Measurements from ENCODE around the gene TBX4.
A peak's percentile ranks its signal among the peaks of the same experiment; 100 is the strongest.

Gene TBX4

DNA sequence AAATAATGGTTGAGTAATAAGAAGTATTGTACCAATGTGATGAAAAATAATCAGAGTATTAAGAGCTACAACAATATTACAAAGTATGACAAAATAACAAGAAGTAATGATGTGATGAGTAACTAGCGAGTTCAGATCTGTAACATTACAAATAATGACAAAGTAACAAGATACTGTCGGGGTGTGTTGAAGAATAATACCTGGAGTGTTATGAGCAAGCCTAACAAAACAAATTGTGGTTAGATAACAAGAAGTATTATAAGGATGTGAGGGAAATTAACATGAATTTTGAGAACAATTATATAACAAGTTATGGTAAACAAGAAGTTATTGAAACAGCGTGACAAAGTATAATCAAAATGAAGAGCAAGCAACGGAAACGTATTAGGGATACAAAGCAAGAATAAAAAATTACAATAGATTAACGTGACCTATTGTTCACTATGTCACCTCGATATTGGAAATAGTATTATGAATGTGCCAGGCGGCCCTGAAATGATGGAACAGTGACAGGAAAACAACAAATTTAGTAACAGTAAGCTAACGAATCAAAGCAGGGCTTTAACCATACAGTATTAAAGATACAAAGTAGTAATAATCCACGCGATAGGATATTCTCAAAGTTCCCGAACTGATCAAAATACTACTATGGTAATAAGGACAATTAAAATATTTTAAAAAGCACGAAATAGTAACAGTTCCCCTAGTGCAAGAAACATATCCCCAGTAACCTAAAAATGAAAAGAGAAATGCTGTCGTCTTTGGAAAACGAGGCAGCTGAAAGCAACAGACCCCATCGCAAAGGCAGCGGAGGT lies 1.6 kb downstream of the TBX4 start:
- Mint-ChIP-seq H3K9me3 (peaks cover 4% of the 10 kb centered on the region), H3K4me1 (peaks cover 40% of the 10 kb centered on the region), H3K27me3 (peaks cover 92% of the 10 kb centered on the region), H3K27ac (no peak overlapping the region), H3K4me3 (peak overlapping the region; percentile 45), H3K36me3 (peaks cover 5% of the 10 kb centered on the region)
- ATAC-seq = no peak

DNA sequence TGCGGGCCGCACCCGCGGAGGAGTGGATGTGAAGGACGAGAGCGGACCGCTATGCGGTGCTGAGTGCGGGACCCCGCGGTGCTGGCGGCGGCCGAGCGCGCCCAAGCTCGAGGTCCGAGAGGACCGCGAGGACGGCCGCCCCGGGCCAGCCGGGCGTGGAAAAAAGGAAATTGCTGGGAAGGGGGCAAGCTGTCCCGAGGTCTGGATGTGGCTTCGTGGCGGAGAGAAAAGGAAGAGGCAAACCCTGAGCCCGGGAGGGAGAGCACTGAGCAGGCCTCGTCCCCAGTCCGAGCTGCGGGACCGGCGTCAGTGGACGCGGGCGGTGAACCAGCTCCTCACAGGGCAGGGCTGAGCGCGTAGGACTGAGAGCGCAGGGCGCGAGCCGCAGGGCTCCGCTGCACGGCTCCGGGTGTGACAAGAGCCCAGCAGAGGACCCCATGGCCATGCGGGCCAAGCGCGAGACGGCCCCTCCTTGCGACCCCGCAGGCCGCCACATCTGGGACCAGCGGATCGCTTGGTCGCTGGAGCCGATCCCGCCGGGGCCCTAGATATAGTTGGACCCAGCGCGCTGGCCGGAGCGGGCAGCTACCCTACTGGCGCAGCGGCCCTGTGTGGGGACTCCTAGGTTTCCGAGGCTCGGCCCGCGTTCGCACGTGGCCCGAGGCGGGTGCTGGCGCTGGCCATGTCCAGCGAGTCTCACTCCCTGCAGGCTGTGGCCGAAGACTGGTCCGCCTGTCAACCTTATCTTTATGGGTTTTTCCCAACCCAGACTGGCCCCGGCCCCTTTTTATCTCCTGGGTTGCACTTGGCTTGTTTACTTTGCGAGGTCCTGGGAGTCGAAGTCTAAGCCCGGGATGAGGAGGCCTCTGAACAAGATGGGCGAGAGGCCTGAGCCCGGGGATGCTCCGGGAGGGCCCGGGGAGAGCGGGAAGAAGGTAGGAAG lies 2.4 kb downstream of the TBX4 start:
- no peak for ATAC-seq
- Mint-ChIP-seq H3K36me3 (peaks cover 5% of the 10 kb centered on the region), H3K9me3 (peaks cover 4% of the 10 kb centered on the region), H3K27me3 (peaks cover 94% of the 10 kb centered on the region), H3K4me1 (peaks cover 40% of the 10 kb centered on the region), H3K4me3 (peak overlapping the region; percentile 45), H3K27ac (no peak overlapping the region)

DNA sequence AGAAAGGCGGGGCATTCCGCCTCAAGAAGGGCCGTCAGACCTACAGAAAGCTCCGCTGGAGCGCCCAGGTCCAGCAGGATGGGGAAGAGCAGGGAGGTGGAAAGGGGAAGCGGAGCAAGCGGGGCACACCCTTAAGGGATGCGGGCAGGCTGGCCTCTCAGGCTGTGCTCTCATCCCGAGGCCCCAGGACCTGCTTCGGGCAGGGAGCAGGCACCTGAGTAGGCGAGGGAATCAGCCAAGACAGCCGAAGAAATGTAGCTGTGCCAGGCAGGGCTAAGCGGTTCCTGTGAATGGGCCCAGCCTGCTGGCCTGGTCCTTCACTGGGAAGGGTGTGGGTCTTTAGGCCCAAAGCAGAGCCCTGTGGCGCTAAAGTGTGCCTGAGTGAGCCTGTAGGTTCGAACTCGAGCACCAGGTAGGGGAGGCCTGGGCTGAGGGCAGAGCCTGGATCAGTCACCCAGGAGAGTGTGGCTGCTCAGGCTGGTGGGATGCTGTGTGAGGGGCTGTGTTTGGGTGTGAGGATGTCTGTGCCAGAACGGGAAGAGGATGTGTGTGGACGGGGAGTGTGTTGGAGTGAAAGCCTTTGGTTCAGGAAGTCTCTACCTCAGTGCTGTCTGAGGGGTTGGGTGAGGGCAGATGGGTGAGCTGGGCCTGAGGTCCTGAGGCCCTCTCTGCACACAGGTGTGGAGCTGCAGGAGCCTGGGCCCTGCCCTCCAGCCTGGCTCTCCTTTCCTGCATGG lies 3.3 kb downstream of the TBX4 start:
- H3K4me3 Mint-ChIP-seq = peak overlapping the region; percentile 12
- peaks cover 94% of the 10 kb centered on the region for H3K27me3 Mint-ChIP-seq
- peaks cover 5% of the 10 kb centered on the region for H3K36me3 Mint-ChIP-seq
- H3K4me1 Mint-ChIP-seq = peaks cover 41% of the 10 kb centered on the region
- no peak overlapping the region for H3K27ac Mint-ChIP-seq
- H3K9me3 Mint-ChIP-seq = peaks cover 4% of the 10 kb centered on the region
- ATAC-seq = no peak

DNA sequence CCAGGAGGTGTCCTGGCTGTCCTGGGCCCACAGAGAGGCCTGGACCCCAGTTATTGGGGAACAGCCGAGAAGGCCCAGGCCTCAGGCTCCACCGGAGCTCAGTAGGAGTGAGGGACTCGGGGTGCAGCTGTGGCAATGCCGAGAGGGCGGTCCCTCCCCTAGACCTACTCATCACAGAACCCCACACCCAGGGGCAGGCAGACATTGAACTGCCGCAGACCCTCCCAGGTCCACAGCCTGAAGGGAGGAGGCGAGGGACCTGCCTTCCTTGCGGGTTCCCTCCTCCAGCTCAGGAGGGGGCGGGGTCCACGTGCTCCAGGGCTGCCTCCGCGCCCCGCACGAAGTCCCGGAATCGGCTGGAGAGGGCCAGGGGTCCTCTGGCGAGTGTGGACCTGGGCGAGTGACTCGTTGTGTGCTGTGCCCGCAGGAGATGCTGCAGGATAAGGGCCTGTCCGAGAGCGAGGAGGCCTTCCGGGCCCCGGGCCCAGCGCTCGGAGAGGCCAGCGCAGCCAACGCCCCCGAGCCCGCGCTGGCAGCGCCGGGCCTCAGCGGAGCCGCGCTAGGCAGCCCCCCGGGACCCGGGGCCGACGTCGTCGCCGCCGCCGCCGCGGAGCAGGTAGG lies 3.9 kb downstream of the TBX4 start:
- Mint-ChIP-seq H3K4me1 (peaks cover 48% of the 10 kb centered on the region), H3K27ac (no peak overlapping the region), H3K36me3 (peaks cover 5% of the 10 kb centered on the region), H3K9me3 (peaks cover 4% of the 10 kb centered on the region), H3K4me3 (no peak overlapping the region), H3K27me3 (peaks cover 94% of the 10 kb centered on the region)
- ATAC-seq = no peak

DNA sequence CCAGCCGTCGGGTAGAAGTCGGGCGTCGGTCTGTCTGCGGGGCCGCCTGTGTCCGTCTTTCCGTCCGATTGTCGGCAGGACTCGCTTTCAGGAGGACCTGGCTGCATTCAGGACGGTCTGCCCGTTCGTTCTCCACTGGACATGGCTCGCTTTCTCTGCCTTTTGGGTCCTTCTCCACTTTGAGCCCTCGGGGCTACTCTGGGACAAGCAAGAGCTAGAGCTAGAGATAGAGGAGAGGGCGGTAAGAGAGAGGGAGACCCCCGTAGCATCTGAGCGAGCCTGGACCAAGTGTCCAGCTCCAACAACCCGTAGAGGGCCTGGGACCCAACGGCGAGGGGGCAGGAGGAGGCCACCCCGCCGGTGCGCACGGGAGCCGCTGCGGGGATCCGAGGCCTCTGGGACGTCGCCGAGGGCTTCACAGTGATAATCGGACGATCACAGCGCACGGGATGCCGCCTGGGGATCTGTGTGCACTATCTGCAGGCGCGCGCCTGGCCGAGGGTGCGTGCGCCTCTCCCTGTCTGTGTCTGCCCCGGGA lies 4.5 kb downstream of the TBX4 start:
- Mint-ChIP-seq H3K4me1 (peaks cover 54% of the 10 kb centered on the region), H3K27me3 (peaks cover 94% of the 10 kb centered on the region), H3K4me3 (peak overlapping the region; percentile 36), H3K27ac (no peak overlapping the region), H3K9me3 (peaks cover 4% of the 10 kb centered on the region), H3K36me3 (peaks cover 5% of the 10 kb centered on the region)
- ATAC-seq = no peak

DNA sequence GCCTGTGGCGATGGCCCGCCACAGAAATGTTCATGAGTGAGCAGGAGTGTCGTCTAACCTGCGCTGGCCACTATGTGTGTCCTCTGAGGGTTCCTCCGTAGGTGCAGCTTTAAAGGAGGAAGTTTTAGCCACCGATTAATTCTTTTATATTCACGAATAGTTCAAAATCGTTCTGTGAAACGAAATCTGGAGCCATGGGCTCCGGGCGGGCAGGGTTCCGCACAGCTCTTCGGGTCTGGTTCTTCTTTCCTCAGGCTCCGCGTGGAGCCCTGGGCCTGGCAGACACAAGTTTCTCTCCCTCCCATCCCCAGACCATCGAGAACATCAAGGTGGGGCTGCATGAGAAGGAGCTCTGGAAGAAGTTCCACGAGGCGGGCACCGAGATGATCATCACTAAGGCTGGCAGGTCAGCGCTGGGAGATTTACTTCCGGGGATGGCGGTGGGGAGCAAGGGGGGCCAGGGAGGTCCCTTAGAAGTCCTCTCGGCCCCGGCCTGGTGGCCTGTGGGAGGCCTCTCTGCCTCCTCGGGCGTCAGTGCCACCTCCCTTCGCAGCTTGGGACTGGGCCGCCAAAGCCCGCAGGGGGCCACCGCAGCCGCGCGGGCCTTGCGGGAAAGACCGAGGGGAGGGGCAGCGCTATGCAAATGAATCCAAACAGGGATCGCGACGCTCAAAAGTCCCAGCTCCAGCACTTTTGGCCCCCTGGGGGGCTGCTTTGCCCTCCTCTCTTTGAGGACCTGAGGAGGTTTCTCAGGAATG lies 5.2 kb downstream of the TBX4 start:
- H3K27ac Mint-ChIP-seq = no peak overlapping the region
- H3K27me3 Mint-ChIP-seq = peaks cover 94% of the 10 kb centered on the region
- ATAC-seq = no peak
- peak overlapping the region; percentile 36 for H3K4me3 Mint-ChIP-seq
- H3K36me3 Mint-ChIP-seq = peaks cover 5% of the 10 kb centered on the region
- peaks cover 60% of the 10 kb centered on the region for H3K4me1 Mint-ChIP-seq
- peaks cover 4% of the 10 kb centered on the region for H3K9me3 Mint-ChIP-seq

DNA sequence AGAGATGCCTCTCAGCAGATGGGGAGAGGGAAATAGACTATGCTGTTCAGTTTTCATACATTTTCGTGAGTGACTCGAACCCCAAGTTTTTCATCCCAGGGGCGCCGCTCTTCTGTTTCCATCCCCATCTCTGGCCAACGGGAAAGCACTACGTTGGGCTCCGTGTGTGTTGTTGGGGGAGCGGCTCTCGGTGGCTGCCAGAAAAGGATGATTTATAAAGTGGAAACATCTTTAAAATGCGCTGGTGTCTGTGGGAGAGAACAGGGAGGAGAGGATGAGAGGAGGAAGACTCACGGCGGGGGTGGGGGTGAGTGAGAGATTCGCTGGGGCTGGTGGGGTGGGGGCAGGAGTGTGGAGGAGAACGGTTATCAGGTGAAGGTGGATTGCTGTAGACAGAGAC lies 5.8 kb downstream of the TBX4 start:
- Mint-ChIP-seq H3K27ac (no peak overlapping the region), H3K4me1 (peaks cover 58% of the 10 kb centered on the region), H3K27me3 (peaks cover 94% of the 10 kb centered on the region), H3K4me3 (no peak overlapping the region), H3K9me3 (peaks cover 4% of the 10 kb centered on the region), H3K36me3 (peaks cover 5% of the 10 kb centered on the region)
- no peak for ATAC-seq

DNA sequence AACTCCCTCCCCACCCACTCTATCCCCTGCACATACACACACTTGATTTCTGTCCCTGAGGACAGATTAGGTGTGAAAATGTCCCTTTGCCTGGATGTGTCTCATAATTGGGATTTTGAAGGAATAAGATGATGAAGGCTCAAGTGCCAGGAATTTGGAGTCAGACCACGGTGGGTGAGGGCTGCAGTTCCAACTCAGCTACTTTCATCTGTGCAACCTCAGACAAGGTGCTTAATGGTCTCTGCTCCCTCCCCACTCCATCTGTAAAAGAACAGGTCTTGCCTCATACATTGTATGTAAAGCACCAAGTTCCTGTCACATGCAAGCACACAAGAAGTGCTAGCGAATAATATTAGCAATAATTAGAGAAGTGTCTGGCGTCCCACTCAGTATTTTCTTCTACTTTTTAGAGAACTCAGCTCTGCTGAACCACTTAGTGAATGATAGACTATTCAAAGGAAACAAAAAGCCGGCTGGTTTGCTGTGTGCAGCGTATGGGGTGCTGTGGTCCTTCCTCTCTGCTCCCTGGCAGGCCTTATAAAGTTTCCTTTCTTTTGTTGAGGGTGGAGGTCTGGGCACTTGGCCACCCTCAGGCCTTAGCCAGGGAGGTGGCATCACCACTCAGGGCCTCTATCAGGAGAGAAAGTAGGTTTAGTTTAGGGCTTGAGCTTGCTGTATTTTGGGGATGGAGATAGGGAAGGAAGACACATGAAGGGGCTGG lies 6.4 kb downstream of the TBX4 start:
- Mint-ChIP-seq H3K9me3 (peaks cover 2% of the 10 kb centered on the region), H3K27me3 (peaks cover 94% of the 10 kb centered on the region), H3K4me3 (no peak overlapping the region), H3K4me1 (peaks cover 56% of the 10 kb centered on the region), H3K36me3 (peaks cover 5% of the 10 kb centered on the region), H3K27ac (no peak overlapping the region)
- ATAC-seq = no peak

DNA sequence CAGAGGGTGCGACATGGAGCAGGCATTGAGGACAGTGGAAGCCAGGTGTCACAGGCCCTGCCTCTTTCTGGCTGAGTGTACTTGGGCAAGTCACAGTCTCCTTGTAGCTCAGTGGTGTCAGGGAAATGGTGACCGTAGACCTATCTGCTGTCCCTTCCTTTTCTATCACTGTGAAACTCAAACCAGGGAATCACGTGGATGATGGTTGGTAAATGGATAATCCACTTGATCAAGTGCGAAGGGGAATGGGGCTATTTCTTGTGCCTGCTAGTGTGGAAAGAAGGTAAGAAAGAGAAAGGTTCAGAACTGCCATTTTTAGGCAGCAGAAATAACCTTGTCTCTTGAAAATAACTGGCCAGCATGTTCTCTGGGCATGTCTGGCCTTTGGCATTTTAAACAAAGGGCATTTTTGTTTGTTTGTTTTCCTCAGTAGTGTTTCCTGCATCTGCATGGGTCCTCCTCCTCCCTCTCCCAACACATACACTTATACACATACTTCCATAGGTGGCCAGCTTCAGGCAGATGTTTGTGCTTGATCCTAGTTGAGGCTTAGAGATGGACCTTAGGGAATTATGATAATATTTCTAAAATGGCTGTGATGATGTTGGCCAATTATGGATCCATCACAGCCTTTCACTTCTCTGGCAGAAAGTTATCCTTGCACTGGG lies 7.1 kb downstream of the TBX4 start:
- H3K36me3 Mint-ChIP-seq = peaks cover 1% of the 10 kb centered on the region
- H3K9me3 Mint-ChIP-seq = no peaks in the 10 kb centered on the region
- no peak overlapping the region for H3K4me3 Mint-ChIP-seq
- H3K4me1 Mint-ChIP-seq = peaks cover 49% of the 10 kb centered on the region
- H3K27me3 Mint-ChIP-seq = peaks cover 92% of the 10 kb centered on the region
- no peak overlapping the region for H3K27ac Mint-ChIP-seq
- ATAC-seq = no peak

DNA sequence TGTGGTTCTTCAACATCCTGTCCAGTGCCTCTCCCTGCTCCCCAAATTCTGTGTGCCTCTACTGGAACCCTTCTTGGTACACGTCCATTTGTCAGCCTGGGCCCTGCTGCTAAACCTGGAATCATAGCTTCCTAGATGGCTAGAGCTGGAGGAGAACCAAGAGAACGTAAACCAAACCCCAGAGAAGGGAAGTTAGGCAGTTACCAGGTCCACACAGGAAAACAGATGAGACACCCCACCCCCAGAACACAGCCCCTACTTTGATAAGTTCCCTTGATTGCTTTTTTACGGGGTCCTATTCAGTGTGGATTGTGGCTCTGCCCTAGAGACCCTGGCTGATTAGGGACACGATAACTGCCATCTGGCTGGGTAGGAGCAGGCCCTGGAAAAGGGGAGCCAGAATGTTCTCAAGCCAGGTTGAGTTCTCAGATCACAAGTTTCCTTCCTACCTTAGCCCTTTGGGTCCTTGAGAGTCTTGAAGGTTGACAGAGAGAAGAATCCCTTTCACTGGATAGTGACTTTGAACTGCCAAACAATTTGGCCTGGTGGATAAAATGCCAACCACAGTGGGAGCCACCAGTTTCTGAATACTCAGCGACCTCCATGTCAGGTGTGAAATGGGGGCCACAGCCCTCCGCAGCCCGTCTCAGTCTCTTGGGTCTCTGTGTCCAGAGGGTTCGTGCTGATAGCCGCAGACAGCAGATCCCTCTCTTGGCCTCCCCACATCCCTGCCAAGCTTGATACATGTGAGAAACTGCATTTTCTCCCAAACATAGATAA lies 7.9 kb downstream of the TBX4 start:
- Mint-ChIP-seq H3K27ac (no peak overlapping the region), H3K27me3 (peaks cover 92% of the 10 kb centered on the region), H3K36me3 (no peaks in the 10 kb centered on the region), H3K9me3 (no peaks in the 10 kb centered on the region), H3K4me1 (peaks cover 47% of the 10 kb centered on the region), H3K4me3 (no peak overlapping the region)
- ATAC-seq = no peak

DNA sequence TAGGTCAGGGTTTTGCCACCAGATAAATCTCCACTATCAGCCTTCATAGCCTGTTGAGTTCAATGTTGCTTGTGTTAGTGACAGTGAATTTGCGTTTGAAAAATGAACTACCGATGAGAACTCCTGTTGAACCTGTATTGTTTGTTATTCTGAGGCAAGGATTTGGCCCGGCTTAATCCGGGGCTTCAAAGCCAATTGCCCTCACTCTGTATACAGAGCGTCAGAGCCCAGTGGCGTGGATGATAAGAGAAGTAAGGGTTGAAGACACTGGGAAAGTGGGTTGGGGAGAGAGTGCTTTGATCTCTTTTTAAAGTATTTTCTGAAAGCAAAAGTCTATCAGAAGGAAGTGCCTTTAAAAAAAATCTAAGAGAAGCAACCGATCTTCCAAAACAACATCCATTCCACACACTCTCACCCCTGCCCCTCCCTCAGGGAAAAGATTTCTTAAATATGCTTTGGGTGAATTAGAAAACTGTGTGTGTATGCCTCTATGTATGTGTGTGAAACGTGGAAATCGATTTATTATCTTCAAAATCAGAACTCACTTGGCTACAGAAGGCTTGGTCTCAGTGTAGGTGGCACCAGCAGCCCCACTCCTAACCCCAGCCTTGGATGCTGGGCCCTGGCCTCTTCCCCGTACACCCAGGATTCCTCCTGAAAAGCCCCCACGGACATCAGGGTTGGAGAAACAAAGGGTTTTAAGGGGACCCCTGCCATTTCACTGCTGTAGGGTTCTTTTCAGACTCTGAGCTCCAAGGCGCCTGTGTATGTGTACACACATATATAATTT lies 8.8 kb downstream of the TBX4 start:
- H3K36me3 Mint-ChIP-seq = no peaks in the 10 kb centered on the region
- H3K27ac Mint-ChIP-seq = no peak overlapping the region
- no peak for ATAC-seq
- H3K9me3 Mint-ChIP-seq = no peaks in the 10 kb centered on the region
- no peak overlapping the region for H3K4me3 Mint-ChIP-seq
- H3K27me3 Mint-ChIP-seq = peaks cover 92% of the 10 kb centered on the region
- peaks cover 39% of the 10 kb centered on the region for H3K4me1 Mint-ChIP-seq

DNA sequence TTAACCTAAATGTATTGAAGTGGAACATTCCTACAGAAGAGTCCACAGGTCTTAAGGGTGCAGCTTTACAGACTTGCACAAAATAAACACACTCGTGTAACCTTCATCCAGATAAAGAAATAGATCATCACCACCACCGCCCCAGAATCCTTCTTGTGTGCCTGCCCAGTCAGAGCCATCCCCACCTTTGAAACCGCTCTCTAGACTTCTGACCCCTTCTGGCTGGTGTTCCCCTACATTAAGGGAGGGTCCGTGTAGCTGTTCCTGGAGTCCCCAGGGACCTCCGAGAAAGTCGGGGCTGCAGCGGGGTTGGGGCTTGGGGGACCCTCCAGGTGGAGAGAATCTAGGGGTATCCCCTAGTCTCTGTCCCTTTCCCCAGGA lies 9.4 kb downstream of the TBX4 start:
- H3K36me3 Mint-ChIP-seq = no peaks in the 10 kb centered on the region
- H3K4me3 Mint-ChIP-seq = peak overlapping the region; percentile 46
- H3K27me3 Mint-ChIP-seq = peaks cover 91% of the 10 kb centered on the region
- H3K4me1 Mint-ChIP-seq = peaks cover 39% of the 10 kb centered on the region
- no peaks in the 10 kb centered on the region for H3K9me3 Mint-ChIP-seq
- H3K27ac Mint-ChIP-seq = no peak overlapping the region
- ATAC-seq = no peak

Measured in stimulated activated memory B cell treated with anti-CD40 and anti-IgM and Interleukin-4, amounts not matched to agents 10 μg/mL and 1 μg/mL and 100 μg/mL, for 72 hours (primary cell).